MG63 (cell line): ENCODE measurements around the gene AGAP2. TPM values are rescaled to one million over a fixed set of nuclear protein-coding genes. Genes with fewer than 3 reads are reported as not detected.
"Not testable (repeated sequence)": the region's sequence is repeated elsewhere in the genome, so short reads cannot be mapped to it uniquely, and the experiment has no call there.

Source experiments
- DNase-seq: peaks from one replicate; pipeline ENCODE4 v3.0.0-alpha.2; 2020
- H3K27me3 ChIP-seq: fragments of 250-450 bp; sonication (Bioruptor Pico); 2 replicates; pipeline ENCODE4 v1.5.1; 2020; ENCODE audit warnings: mild to moderate bottlenecking, moderate library complexity
- H3K36me3 ChIP-seq: fragments of 250-450 bp; sonication (Bioruptor Pico); 2 replicates; pipeline ENCODE4 v1.5.1; 2020; ENCODE audit warnings: mild to moderate bottlenecking, moderate library complexity
- H3K4me3 ChIP-seq: fragments of 250-450 bp; sonication (Bioruptor Pico); 2 replicates; pipeline ENCODE4 v1.5.1; 2020; ENCODE audit warnings: mild to moderate bottlenecking, moderate library complexity
- H3K9me3 ChIP-seq: fragments of 250-450 bp; sonication (Bioruptor Pico); 2 replicates; pipeline ENCODE4 v1.5.1; 2020; ENCODE audit warnings: mild to moderate bottlenecking, moderate library complexity
- total RNA-seq: library from RNA; depleted of rRNA; stranded (reverse); fragments of >200 nt; shearing (Covaris generic); gene quantifications from 2 replicates; pipeline ENCODE4 v1.2.3, GENCODE V29; 2014; ENCODE audit warnings: low replicate concordance

AGAP2 gene
- total RNA-seq, 1 experiment from 2014 or later, result not detected

- Histone ChIP-seq H3K9me3 (no peaks in the 10 kb centered on the region), H3K36me3 (no peaks in the 10 kb centered on the region; the same call in 1 of the 2 replicates), H3K27me3 (no peaks in the 10 kb centered on the region), H3K4me3 (no peak overlapping the region)
- DNase-seq, result no peak
Observed at GRCh38 chr12:57724003-57724935, 14.3 kb downstream of the AGAP2 start.

GRCh38 chr12:57723630-57723962 is 14.9 kb downstream of the AGAP2 start:
- no peaks in the 10 kb centered on the region for H3K9me3 ChIP-seq
- H3K4me3 ChIP-seq, result no peak overlapping the region
- DNase-seq, result no peak
- no peaks in the 10 kb centered on the region for H3K27me3 ChIP-seq
- no peaks in the 10 kb centered on the region; the same call in 1 of the 2 replicates for H3K36me3 ChIP-seq

- no peaks in the 10 kb centered on the region for H3K9me3 ChIP-seq
- no peak overlapping the region for H3K4me3 ChIP-seq
- no peaks in the 10 kb centered on the region for H3K27me3 ChIP-seq
- H3K36me3 ChIP-seq, result no peaks in the 10 kb centered on the region; the same call in 1 of the 2 replicates
- no peak for DNase-seq
Observed at GRCh38 chr12:57722716-57723629, 15.6 kb downstream of the AGAP2 start.

- H3K9me3 ChIP-seq, DNase-seq, H3K4me3 ChIP-seq, H3K36me3 ChIP-seq, H3K27me3 ChIP-seq: not testable (repeated sequence)
Observed at GRCh38 chr12:57721846-57722608, 16.5 kb downstream of the AGAP2 start.

- Histone ChIP-seq H3K4me3 (no peak overlapping the region), H3K36me3 (peaks cover 4% of the 10 kb centered on the region), H3K27me3 (no peaks in the 10 kb centered on the region), H3K9me3 (no peaks in the 10 kb centered on the region)
- DNase-seq, result no peak
Observed at GRCh38 chr12:57720606-57721595, 17.6 kb downstream of the AGAP2 start.

- no peaks in the 10 kb centered on the region for H3K9me3 ChIP-seq
- no peak for DNase-seq
- H3K36me3 ChIP-seq, result peaks cover 7% of the 10 kb centered on the region
- H3K4me3 ChIP-seq, result no peak overlapping the region
- no peaks in the 10 kb centered on the region for H3K27me3 ChIP-seq
Observed at GRCh38 chr12:57719777-57720605, 18.6 kb downstream of the AGAP2 start.

- no peaks in the 10 kb centered on the region for H3K9me3 ChIP-seq
- peaks cover 7% of the 10 kb centered on the region for H3K36me3 ChIP-seq
- H3K4me3 ChIP-seq, result no peak overlapping the region
- no peak for DNase-seq
- H3K27me3 ChIP-seq, result no peaks in the 10 kb centered on the region
Observed at GRCh38 chr12:57718641-57719528, 19.7 kb downstream of the AGAP2 start.

- H3K27me3 ChIP-seq, result no peaks in the 10 kb centered on the region
Observed at GRCh38 chr12:57717846-57718640, 20.5 kb downstream of the AGAP2 start.

GRCh38 chr12:57717131-57717530 is 21.4 kb downstream of the AGAP2 start:
- Histone ChIP-seq H3K9me3 (peaks cover 1% of the 10 kb centered on the region; the same call in 1 of the 2 replicates), H3K27me3 (no peaks in the 10 kb centered on the region), H3K4me3 (no peak overlapping the region), H3K36me3 (peaks cover 7% of the 10 kb centered on the region)
- DNase-seq, result no peak

More at GRCh38 chr12:57717846-57718640, 20.5 kb downstream of the AGAP2 start:
- Histone ChIP-seq H3K36me3 (peaks cover 7% of the 10 kb centered on the region), H3K4me3 (no peak overlapping the region), H3K9me3 (no peaks in the 10 kb centered on the region)
- DNase-seq, result no peak

GRCh38 chr12:57716305-57716704 is 22.2 kb downstream of the AGAP2 start:
- DNase-seq, result no peak
- Histone ChIP-seq H3K27me3 (no peaks in the 10 kb centered on the region), H3K9me3 (peaks cover 2% of the 10 kb centered on the region; the same call in 1 of the 2 replicates), H3K36me3 (peaks cover 7% of the 10 kb centered on the region), H3K4me3 (no peak overlapping the region)

GRCh38 chr12:57715786-57716185 is 22.8 kb downstream of the AGAP2 start:
- peaks cover 2% of the 10 kb centered on the region; the same call in 1 of the 2 replicates for H3K9me3 ChIP-seq
- no peaks in the 10 kb centered on the region for H3K27me3 ChIP-seq
- DNase-seq, result no peak
- no peak overlapping the region for H3K4me3 ChIP-seq
- peaks cover 7% of the 10 kb centered on the region for H3K36me3 ChIP-seq

- not testable (repeated sequence) for H3K4me3 ChIP-seq, H3K27me3 ChIP-seq, DNase-seq, H3K9me3 ChIP-seq, H3K36me3 ChIP-seq
Observed at GRCh38 chr12:57715036-57715748, 23.4 kb downstream of the AGAP2 start.

GRCh38 chr12:57713209-57713608 is 25.3 kb downstream of the AGAP2 start:
- Histone ChIP-seq H3K4me3 (no peak overlapping the region), H3K36me3 (peaks cover 7% of the 10 kb centered on the region), H3K27me3 (no peaks in the 10 kb centered on the region), H3K9me3 (peaks cover 2% of the 10 kb centered on the region; the same call in 1 of the 2 replicates)
- no peak for DNase-seq
